ENCODE results near the gene WAPL.
"Not testable (repeated sequence)": the region's sequence is repeated elsewhere in the genome, so short reads cannot be mapped to it uniquely, and the experiment has no call there.

The WAPL gene

DNA sequence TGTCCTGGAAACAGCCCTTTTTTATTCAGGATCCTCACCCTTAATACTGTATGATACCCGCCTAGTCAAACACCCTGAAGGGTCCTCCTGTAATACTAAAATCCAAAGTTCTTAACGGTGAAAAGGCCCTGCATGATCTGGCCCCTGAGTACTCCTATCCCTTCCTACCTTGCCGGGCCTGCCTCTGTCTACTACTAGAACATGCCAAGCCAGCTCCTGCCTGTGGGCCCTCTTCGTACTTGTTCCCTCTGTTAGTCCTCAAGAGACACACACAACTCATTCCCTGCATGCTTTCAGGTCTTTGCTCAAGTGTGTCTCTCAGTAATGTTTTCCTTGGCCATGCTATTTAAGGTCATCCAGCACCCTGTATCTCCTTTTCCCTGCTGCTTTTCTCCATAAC is 5.0 kb upstream of the WAPL start:
- H3K9ac ChIP-seq (ENCODE audit: insufficient read length) = no peak overlapping the region
- no peak overlapping the region for H3K27ac ChIP-seq
- TF ChIP-seq FOXP2 (optimal IDR thresholded peaks at IDR 0.05; ENCODE audit: control extremely low read depth, extremely low read length, insufficient read depth) (no peak), EZH2 (IDR thresholded peaks at IDR 0.05) (no peak), POLR2AphosphoS5 (IDR thresholded peaks at IDR 0.05; ENCODE audit: borderline replicate concordance, low read depth, low read length) (no peak)
- H3K4me3 ChIP-seq = no peak overlapping the region
- DNase-seq (ENCODE audit: low read depth, low spot score) = no peak
- no peaks in the 10 kb centered on the region for H3K36me3 ChIP-seq (ENCODE audit: insufficient read depth, low read length)
- no peaks in the 10 kb centered on the region for H3K9me3 ChIP-seq (ENCODE audit: low read depth, low read length)

DNA sequence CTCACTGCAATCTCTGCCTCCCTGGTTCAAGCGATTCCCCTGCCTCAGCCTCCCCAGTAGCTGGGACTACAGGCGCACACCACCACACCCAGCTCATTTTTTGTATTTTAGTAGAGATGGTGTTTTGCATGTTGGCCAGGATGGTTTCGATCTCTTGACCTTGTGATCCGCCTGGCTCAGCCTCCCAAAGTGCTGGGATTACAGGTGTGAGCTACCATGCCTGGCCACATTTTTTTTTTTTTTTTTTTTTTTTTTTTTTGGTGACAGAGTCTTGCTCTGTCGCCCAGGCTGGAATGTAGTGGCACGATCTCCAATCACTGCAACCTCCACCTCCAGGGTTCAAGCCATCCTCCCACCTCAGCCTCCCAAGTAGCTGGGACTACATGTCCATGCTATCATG is 4.1 kb upstream of the WAPL start:
- not testable (repeated sequence) for H3K36me3 ChIP-seq (ENCODE audit: insufficient read depth, low read length); H3K4me3 ChIP-seq; DNase-seq (ENCODE audit: low read depth, low spot score); H3K27ac ChIP-seq; H3K9me3 ChIP-seq (ENCODE audit: low read depth, low read length); H3K9ac ChIP-seq (ENCODE audit: insufficient read length)

DNA sequence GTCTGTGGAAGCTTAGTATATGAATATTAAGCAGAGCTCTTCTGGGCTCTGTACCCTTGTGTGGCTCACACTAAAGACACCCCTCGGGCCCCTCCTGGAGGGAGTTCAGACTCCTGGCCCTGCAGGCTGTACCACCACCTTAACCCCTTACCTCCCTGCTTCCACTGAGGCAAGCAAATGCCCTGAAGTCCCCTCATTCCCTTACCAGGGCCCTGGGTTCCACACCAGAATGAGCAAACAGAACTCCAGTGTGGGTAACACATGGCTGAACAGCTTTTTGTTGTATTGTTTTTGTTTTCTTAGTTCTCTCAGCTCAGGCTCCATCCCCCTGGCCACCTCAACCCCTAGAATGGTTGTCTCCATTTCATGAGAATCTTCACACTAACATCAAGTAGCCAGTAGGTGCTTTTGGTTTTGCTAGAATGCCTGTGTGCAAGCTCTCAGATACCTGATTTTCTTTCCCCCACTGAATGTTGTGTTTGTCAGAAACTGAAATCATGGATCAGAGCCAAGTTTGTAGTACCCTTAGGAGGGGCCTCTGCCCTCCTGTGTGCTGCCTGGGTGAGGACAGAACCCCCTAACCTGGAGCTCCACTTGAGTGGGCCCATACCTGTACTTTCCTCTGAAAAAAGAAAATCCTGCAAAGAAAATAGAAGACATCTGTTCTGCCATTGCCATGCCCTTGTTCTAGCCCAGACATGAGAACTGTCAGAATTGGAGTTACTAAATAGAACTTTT is 2.8 kb upstream of the WAPL start:
- DNase-seq (ENCODE audit: low read depth, low spot score) = no peak
- Histone ChIP-seq H3K9ac (ENCODE audit: insufficient read length) (no peak overlapping the region), H3K4me3 (no peak overlapping the region), H3K36me3 (ENCODE audit: insufficient read depth, low read length) (no peaks in the 10 kb centered on the region), H3K9me3 (ENCODE audit: low read depth, low read length) (no peaks in the 10 kb centered on the region), H3K27ac (no peak overlapping the region)
- TF ChIP-seq FOXP2 (optimal IDR thresholded peaks at IDR 0.05; ENCODE audit: control extremely low read depth, extremely low read length, insufficient read depth) (no peak), POLR2AphosphoS5 (IDR thresholded peaks at IDR 0.05; ENCODE audit: borderline replicate concordance, low read depth, low read length) (no peak), EZH2 (IDR thresholded peaks at IDR 0.05) (no peak)

DNA sequence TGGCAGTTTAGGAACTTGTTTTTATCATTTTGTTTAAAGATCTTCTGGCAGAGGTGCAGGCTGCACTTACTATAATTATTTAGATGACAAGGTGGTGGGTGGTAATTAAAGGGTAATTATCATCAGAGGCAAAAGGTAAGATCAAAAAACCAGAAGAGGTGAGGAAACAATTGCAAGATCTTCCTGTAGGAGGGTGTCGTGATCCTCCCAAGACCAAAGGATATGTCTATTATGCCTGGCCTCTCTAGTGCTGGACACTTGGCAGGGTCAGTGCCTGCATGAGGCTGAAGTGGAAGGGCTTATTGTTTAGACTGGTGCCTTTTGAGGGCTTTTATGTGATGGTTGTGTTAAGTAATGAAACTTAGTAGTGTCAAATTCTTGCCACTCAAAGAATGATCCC is 1.8 kb upstream of the WAPL start:
- no peak for DNase-seq (ENCODE audit: low read depth, low spot score)
- Histone ChIP-seq H3K9ac (ENCODE audit: insufficient read length) (no peak overlapping the region), H3K36me3 (ENCODE audit: insufficient read depth, low read length) (no peaks in the 10 kb centered on the region), H3K9me3 (ENCODE audit: low read depth, low read length) (no peaks in the 10 kb centered on the region), H3K27ac (no peak overlapping the region), H3K4me3 (no peak overlapping the region)
- TF ChIP-seq EZH2 (IDR thresholded peaks at IDR 0.05) = no peak
- TF ChIP-seq FOXP2 (optimal IDR thresholded peaks at IDR 0.05; ENCODE audit: control extremely low read depth, extremely low read length, insufficient read depth) = no peak
- no peak for TF ChIP-seq POLR2AphosphoS5 (IDR thresholded peaks at IDR 0.05; ENCODE audit: borderline replicate concordance, low read depth, low read length)

DNA sequence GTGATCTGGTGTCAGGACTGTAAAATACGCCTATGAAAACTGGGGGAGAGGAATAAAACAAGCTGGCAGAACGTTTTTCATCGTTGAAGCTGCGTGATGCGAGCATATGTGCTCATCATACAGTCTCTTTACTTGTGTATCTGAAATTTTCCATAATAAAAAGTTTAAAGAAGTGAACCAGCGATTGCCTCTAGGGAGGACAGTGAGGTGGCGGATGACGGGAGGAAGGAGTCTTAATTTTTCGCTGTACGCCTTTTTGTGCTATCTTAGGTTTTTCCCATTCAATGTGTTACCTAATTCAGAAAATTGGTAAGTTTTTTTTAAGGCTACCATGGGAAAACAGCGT is 891 bp upstream of the WAPL start:
- H3K9me3 ChIP-seq (ENCODE audit: low read depth, low read length) = no peaks in the 10 kb centered on the region
- H3K36me3 ChIP-seq (ENCODE audit: insufficient read depth, low read length) = peaks cover 4% of the 10 kb centered on the region; the same call in 1 of the 2 replicates
- peak overlapping the region; percentile 75 for H3K9ac ChIP-seq (ENCODE audit: insufficient read length)
- no peak overlapping the region for H3K27ac ChIP-seq
- DNase-seq (ENCODE audit: low read depth, low spot score) = no peak
- TF ChIP-seq FOXP2 (optimal IDR thresholded peaks at IDR 0.05; ENCODE audit: control extremely low read depth, extremely low read length, insufficient read depth) = no peak
- TF ChIP-seq POLR2AphosphoS5 (IDR thresholded peaks at IDR 0.05; ENCODE audit: borderline replicate concordance, low read depth, low read length) = no peak
- no peak for TF ChIP-seq EZH2 (IDR thresholded peaks at IDR 0.05)
- peak overlapping the region; percentile 81 for H3K4me3 ChIP-seq

DNA sequence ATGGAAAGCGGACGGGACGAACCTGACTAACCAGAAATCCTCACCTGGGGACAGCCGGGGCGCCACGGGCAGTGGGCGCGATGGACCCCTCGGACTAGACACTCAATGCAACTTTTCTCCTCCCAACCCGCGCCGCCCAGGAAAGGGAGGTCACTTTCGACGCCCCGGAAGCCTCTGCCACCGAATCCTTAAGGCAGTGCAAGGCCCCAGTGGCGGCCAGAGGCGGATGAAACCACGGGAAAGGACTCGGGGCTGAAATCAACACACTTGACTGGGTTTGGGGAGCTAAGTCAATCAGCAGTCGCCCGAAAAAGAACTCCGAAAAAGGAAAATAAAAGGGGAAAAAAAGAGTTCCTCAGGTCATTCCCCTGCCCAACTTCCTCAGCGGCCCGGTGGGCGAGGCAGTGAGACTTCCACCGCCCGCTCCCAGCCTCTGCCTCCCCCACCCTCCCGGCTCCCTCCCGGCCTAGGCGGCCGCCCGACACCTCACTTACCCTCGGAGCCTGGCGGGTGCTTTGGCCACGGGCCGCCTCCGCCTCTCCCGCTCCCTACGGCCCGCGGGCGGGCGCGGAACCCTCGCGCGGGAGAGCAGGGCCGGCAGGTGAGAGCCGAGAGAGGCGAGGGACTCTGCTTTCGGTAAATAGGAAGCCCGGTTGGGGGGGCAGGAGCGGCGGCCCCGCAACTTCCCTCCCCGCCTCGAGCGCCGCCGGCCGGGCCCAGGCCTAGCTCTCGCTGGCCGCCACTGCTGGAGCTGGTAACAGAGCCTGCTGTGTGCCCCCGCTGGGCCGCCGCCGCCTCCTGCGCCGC is 518 bp downstream of the WAPL start:
- Histone ChIP-seq H3K9me3 (ENCODE audit: low read depth, low read length) (no peaks in the 10 kb centered on the region), H3K9ac (ENCODE audit: insufficient read length) (peak overlapping the region; percentile 87), H3K27ac (no peak overlapping the region), H3K4me3 (peak overlapping the region; percentile 81), H3K36me3 (ENCODE audit: insufficient read depth, low read length) (peaks cover 12% of the 10 kb centered on the region)
- DNase-seq (ENCODE audit: low read depth, low spot score) = no peak
- TF ChIP-seq POLR2AphosphoS5 (IDR thresholded peaks at IDR 0.05; ENCODE audit: borderline replicate concordance, low read depth, low read length) (no peak), EZH2 (IDR thresholded peaks at IDR 0.05) (no peak), FOXP2 (optimal IDR thresholded peaks at IDR 0.05; ENCODE audit: control extremely low read depth, extremely low read length, insufficient read depth) (no peak)

DNA sequence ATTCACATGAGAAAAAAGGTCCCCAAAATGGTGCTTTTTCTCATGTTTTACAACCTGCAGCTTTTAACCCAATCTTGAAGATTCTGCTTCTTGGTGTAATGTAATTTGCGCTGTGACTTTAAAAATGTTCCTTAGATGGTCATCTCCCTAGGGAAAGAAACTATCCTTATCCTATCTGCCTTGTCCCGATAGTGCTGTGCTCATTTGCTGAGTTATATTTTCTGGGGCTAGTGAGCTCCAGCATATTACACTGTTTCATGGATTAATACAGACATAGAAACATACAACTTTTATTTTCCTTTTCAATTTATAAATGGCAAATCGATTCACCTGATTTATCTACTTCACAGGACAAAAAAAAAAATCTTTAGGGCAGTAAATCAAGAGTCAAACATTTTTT is 2.8 kb downstream of the WAPL start:
- no peak overlapping the region for H3K4me3 ChIP-seq
- H3K27ac ChIP-seq = no peak overlapping the region
- no peak for DNase-seq (ENCODE audit: low read depth, low spot score)
- H3K9me3 ChIP-seq (ENCODE audit: low read depth, low read length) = no peaks in the 10 kb centered on the region
- peaks cover 20% of the 10 kb centered on the region for H3K36me3 ChIP-seq (ENCODE audit: insufficient read depth, low read length)
- TF ChIP-seq FOXP2 (optimal IDR thresholded peaks at IDR 0.05; ENCODE audit: control extremely low read depth, extremely low read length, insufficient read depth) (no peak), EZH2 (IDR thresholded peaks at IDR 0.05) (no peak), POLR2AphosphoS5 (IDR thresholded peaks at IDR 0.05; ENCODE audit: borderline replicate concordance, low read depth, low read length) (no peak)
- H3K9ac ChIP-seq (ENCODE audit: insufficient read length) = no peak overlapping the region

DNA sequence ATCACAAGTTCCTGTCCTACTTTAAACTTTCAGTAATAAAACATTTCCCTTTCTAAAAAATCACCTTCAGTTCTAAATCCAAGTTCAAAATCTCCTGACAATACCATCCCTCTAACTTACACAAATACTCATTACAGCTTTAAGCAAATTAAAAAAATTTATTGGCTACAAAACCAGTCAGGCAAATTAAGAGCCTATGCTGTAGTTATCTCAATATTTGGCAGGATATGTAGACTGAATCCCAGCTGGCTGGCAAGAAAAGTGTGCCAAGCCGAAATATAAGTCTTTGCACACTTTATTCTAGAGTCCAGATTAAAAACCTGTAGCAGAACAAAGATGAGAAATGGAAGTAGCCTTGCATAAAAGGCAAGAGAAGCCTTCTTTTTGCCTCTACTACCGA is 9.5 kb downstream of the WAPL start:
- Histone ChIP-seq H3K36me3 (ENCODE audit: insufficient read depth, low read length) (peaks cover 23% of the 10 kb centered on the region), H3K27ac (no peak overlapping the region), H3K4me3 (no peak overlapping the region), H3K9ac (ENCODE audit: insufficient read length) (no peak overlapping the region), H3K9me3 (ENCODE audit: low read depth, low read length) (no peaks in the 10 kb centered on the region)
- no peak for DNase-seq (ENCODE audit: low read depth, low spot score)
- TF ChIP-seq EZH2 (IDR thresholded peaks at IDR 0.05) = no peak
- no peak for TF ChIP-seq FOXP2 (optimal IDR thresholded peaks at IDR 0.05; ENCODE audit: control extremely low read depth, extremely low read length, insufficient read depth)
- no peak for TF ChIP-seq POLR2AphosphoS5 (IDR thresholded peaks at IDR 0.05; ENCODE audit: borderline replicate concordance, low read depth, low read length)

Measured in SK-N-MC (cell line).